ENCODE measurements around the gene NEK1.

DNA sequence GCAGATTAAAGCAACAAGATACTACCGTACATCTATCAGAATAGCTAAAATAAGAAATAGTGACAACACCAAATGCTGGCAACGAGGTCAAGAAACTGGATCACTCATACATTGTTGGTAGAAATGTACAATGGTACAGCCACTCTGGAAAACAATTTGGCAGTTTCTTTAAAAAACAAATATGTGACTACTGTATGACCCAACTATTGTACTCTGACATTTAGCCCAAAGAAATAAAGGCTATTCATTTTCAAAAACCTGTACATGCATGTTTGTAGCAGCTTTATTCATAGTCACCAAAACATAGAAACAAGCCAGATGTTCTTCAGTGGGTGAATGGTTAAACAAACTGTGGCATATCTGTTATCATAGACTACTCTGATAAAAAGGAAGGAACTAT is 16.2 kb upstream of the NEK1 start:
- TF ChIP-seq EZH2 (optimal IDR thresholded peaks at IDR 0.05; ENCODE audit: low read depth, low read length), result no peak
- TF ChIP-seq, protein P1, sequence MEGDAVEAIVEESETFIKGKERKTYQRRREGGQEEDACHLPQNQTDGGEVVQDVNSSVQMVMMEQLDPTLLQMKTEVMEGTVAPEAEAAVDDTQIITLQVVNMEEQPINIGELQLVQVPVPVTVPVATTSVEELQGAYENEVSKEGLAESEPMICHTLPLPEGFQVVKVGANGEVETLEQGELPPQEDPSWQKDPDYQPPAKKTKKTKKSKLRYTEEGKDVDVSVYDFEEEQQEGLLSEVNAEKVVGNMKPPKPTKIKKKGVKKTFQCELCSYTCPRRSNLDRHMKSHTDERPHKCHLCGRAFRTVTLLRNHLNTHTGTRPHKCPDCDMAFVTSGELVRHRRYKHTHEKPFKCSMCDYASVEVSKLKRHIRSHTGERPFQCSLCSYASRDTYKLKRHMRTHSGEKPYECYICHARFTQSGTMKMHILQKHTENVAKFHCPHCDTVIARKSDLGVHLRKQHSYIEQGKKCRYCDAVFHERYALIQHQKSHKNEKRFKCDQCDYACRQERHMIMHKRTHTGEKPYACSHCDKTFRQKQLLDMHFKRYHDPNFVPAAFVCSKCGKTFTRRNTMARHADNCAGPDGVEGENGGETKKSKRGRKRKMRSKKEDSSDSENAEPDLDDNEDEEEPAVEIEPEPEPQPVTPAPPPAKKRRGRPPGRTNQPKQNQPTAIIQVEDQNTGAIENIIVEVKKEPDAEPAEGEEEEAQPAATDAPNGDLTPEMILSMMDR (IDR thresholded peaks at IDR 0.05; ENCODE audit: low read length), result no peak

Data from MM.1S (cell line).